Lung (tissue), 12 donors: Measurements from ENCODE around the gene PPA1. TPM values are rescaled to one million over a fixed set of nuclear protein-coding genes. Genes with fewer than 3 reads are reported as not detected.
"Not testable (repeated sequence)": the region's sequence is repeated elsewhere in the genome, so short reads cannot be mapped to it uniquely, and the experiment has no call there.

ENCODE experiments used
- ATAC-seq: fragments of 200-7000 bp; cut with Tn5 transposase; one replicate; pipeline ENCODE4 v1.9.1; 2020; ENCODE audit warnings: moderate number of reproducible peaks; ENCODE audit not compliant: insufficient read depth, low FRiP score
- DNase-seq, 3 donors: peaks; one replicate each; pipeline ENCODE4 v3.0.0-alpha.2; 2013 to 2017
- H3K27ac ChIP-seq, 2 donors: one replicate each; pipeline ENCODE4 v1.5.1; 2013; ENCODE audit warnings: mild to moderate bottlenecking in 2 of 2, moderate library complexity in 2 of 2, control low read depth in 1 of 2, inconsistent platforms in 1 of 2, low read depth in 1 of 2, low read length in 1 of 2
- H3K27me3 ChIP-seq, 3 donors: one replicate each; pipeline ENCODE4 v1.5.1; 2013; ENCODE audit warnings: low read length in 2 of 3; ENCODE audit not compliant: control insufficient read depth in 3 of 3, insufficient read depth in 3 of 3
- H3K36me3 ChIP-seq, 4 donors: one replicate each; pipeline ENCODE4 v1.5.1; 2013; ENCODE audit warnings: low read length in 4 of 4, mild to moderate bottlenecking in 1 of 4, moderate library complexity in 1 of 4; ENCODE audit not compliant: control insufficient read depth in 4 of 4, insufficient read depth in 4 of 4
- H3K4me1 ChIP-seq, 5 donors: one replicate each; pipeline ENCODE4 v1.5.1; 2013; ENCODE audit warnings: low read length in 5 of 5, mild to moderate bottlenecking in 2 of 5, moderate library complexity in 1 of 5; ENCODE audit not compliant: control insufficient read depth in 5 of 5, insufficient read depth in 5 of 5
- H3K4me3 ChIP-seq: one replicate; pipeline ENCODE4 v1.5.1; 2013; ENCODE audit warnings: mild to moderate bottlenecking, control low read depth, moderate library complexity
- H3K9ac ChIP-seq, 2 donors: one replicate each; pipeline ENCODE4 v1.5.1; 2013; ENCODE audit warnings: low read length in 2 of 2, control low read depth in 1 of 2; ENCODE audit not compliant: insufficient read depth in 1 of 2
- H3K9me3 ChIP-seq, 4 donors: one replicate each; pipeline ENCODE4 v1.5.1; 2013; ENCODE audit warnings: low read length in 3 of 4, mild to moderate bottlenecking in 1 of 4, moderate library complexity in 1 of 4; ENCODE audit not compliant: control insufficient read depth in 4 of 4, insufficient read depth in 3 of 4
- WGBS, 2 donors: extraction: QIAGEN DNeasy Blood & Tissue Kit; methylation state at CpG; one replicate each; pipeline ENCODE4 v1.1.7; 2013; 5-methylcytosine and 5-hydroxymethylcytosine counted together
- polyA plus RNA-seq, 2 donors: library from polyadenylated mRNA; stranded (reverse); fragments of 200-250 nt; gene quantifications; one replicate each; pipeline ENCODE4 v1.2.1, GENCODE V29; 2013
- total RNA-seq, 2 donors: library from RNA; depleted of rRNA in 1 of 2; stranded (reverse); fragments of >200 nt in 1 of 2; gene quantifications; one replicate each; pipeline ENCODE4 v1.2.1, GENCODE V29; 2014 to 2021
- TF ChIP-seq, protein P1 (sequence below): IDR thresholded peaks from 2 replicates; pipeline ENCODE4 v1.5.1; 2012; ENCODE audit warnings: mild to moderate bottlenecking; ENCODE audit errors: control extremely low read depth, extremely low read depth
- donor health status: control.
- donor health status: control.
- donor health status: Bipolar disorder and iron deficiency.
- donor health status: healthy.
- donor health status: DM: yes; HTN: yes; CAD: no.

Gene PPA1
- total and polyA plus RNA-seq, 4 donors = 165 to 251 (median 190) TPM

GRCh38 chr10:70250961-70251680 lies 17.9 kb upstream of the PPA1 start:
- Histone ChIP-seq H3K27ac (no peak overlapping the region), H3K9me3 (peaks cover 0 to 4% (median 0%) of the 10 kb centered on the region in 4 donors), H3K36me3 (no peaks in the 10 kb centered on the region), H3K9ac (no peak overlapping the region), H3K4me3 (no peak overlapping the region), H3K27me3 (peaks cover 0 to 18% (median 7%) of the 10 kb centered on the region in 3 donors), H3K4me1 (peaks cover 0 to 16% (median 8%) of the 10 kb centered on the region in 5 donors)
- DNase-seq (no peak), ATAC-seq (no peak)
- 95 to 96% methylated on average over 11 of the region's 11 CpGs for WGBS, 2 donors
- TF ChIP-seq, protein P1, sequence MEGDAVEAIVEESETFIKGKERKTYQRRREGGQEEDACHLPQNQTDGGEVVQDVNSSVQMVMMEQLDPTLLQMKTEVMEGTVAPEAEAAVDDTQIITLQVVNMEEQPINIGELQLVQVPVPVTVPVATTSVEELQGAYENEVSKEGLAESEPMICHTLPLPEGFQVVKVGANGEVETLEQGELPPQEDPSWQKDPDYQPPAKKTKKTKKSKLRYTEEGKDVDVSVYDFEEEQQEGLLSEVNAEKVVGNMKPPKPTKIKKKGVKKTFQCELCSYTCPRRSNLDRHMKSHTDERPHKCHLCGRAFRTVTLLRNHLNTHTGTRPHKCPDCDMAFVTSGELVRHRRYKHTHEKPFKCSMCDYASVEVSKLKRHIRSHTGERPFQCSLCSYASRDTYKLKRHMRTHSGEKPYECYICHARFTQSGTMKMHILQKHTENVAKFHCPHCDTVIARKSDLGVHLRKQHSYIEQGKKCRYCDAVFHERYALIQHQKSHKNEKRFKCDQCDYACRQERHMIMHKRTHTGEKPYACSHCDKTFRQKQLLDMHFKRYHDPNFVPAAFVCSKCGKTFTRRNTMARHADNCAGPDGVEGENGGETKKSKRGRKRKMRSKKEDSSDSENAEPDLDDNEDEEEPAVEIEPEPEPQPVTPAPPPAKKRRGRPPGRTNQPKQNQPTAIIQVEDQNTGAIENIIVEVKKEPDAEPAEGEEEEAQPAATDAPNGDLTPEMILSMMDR = no peak

- no peak for ATAC-seq
- WGBS, 2 donors = 78% methylated on average over 6 of the region's 6 CpGs
- H3K4me1 ChIP-seq = no peaks in the 10 kb centered on the region
Measured at GRCh38 chr10:70247360-70247759, 14.1 kb upstream of the PPA1 start.

DNA sequence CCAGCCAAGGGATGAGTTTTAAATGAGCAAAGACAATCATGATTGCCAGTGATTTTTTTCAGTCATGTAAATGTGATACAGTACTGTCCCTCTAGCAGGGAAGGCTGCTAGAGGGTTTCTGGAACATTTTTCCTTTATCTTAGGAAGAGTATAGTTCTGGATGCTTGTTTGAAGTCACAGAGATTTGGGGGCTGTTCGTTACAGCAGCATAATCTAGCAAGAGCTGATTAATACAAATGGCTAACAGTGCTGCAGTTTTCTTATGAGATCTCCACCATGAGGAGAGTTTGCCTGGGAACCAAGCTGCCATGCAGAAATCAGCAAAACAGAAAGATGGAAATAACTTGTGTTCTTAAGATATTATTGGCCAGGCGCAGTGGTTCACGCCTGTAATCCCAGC lies 7.9 kb upstream of the PPA1 start:
- no peak for DNase-seq
- Histone ChIP-seq H3K27me3 (peaks cover 0 to 4% (median 3%) of the 10 kb centered on the region in 3 donors), H3K4me1 (no peaks in the 10 kb centered on the region), H3K9me3 (no peaks in the 10 kb centered on the region), H3K9ac (no peak overlapping the region), H3K27ac (no peak overlapping the region), H3K36me3 (no peaks in the 10 kb centered on the region), H3K4me3 (no peak overlapping the region)
- TF ChIP-seq, protein P1 = no peak
- 96 to 100% methylated on average over 3 of the region's 3 CpGs for WGBS, 2 donors
- no peak for ATAC-seq

More at GRCh38 chr10:70247360-70247759, 14.1 kb upstream of the PPA1 start:
- Histone ChIP-seq H3K9ac (no peak overlapping the region), H3K4me3 (no peak overlapping the region), H3K27me3 (peaks cover 0 to 12% (median 4%) of the 10 kb centered on the region in 3 donors), H3K36me3 (no peaks in the 10 kb centered on the region), H3K9me3 (no peaks in the 10 kb centered on the region), H3K27ac (no peak overlapping the region)
- DNase-seq = no peak
- TF ChIP-seq, protein P1 = no peak

GRCh38 chr10:70239986-70240385 lies 6.8 kb upstream of the PPA1 start:
- H3K27me3 ChIP-seq, ATAC-seq, H3K9ac ChIP-seq, H3K27ac ChIP-seq, H3K4me3 ChIP-seq, H3K36me3 ChIP-seq, H3K9me3 ChIP-seq, DNase-seq, H3K4me1 ChIP-seq: not testable (repeated sequence)
- WGBS, 2 donors = 89 to 98% methylated on average over 18 to 21 of the region's 21 CpGs

DNA sequence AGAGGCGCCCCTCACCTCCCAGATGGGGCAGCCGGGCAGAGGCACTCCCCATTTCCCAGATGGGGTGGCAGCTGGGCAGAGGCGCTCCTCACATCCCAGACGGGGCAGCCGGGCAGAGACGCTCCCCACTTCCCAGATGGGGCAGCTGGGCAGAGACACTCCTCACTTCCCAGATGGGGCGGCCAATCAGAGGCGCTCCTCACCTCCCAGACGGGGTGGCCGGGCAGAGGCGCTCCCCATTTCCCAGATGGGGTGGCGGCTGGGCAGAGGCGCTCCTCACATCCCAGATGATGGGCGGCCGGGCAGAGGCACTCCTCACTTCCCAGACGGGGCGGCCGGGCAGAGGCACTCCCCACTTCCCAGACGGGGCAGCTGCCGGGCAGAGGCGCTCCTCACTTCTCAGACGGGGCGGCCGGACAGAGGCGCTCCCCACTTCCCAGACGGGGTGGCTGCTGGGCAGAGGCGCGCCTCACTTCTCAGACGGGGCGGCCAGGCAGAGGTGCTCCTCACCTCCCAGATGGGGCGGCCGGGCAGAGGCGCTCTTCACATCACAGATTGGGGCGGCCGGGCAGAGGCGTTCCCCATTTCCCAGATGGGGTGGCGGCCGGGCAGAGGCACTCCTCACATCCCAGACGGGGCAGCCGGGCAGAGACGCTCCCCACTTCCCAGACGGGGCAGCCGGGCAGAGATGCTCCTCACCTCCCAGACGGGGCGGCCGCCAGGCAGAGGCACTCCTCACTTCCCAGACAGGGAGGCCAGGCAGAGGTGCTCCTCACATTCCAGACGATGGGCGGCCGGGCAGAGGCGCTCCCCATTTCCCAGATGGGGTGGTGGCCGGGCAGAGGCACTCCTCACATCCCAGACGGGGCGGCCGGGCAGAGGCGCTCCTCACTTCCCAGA lies 6.1 kb upstream of the PPA1 start:
- 92 to 96% methylated on average over 46 to 55 of the region's 55 CpGs for WGBS, 2 donors
- DNase-seq = not testable (repeated sequence)

More for the DNA sequence above, 6.1 kb upstream of the PPA1 start:
- H3K9ac ChIP-seq, H3K4me3 ChIP-seq, H3K36me3 ChIP-seq, H3K9me3 ChIP-seq, H3K4me1 ChIP-seq, ATAC-seq, H3K27me3 ChIP-seq, H3K27ac ChIP-seq: not testable (repeated sequence)
